Fibroblast of skin of left quadriceps (primary cell): Measurements from ENCODE around the gene BHLHE40.

Source experiments
- DNase-seq, 2 experiments: peaks; one replicate each; pipeline ENCODE4 v3.0.0-alpha.2; 2013; ENCODE audit warnings: low read depth in 2 of 2

BHLHE40 gene

DNA sequence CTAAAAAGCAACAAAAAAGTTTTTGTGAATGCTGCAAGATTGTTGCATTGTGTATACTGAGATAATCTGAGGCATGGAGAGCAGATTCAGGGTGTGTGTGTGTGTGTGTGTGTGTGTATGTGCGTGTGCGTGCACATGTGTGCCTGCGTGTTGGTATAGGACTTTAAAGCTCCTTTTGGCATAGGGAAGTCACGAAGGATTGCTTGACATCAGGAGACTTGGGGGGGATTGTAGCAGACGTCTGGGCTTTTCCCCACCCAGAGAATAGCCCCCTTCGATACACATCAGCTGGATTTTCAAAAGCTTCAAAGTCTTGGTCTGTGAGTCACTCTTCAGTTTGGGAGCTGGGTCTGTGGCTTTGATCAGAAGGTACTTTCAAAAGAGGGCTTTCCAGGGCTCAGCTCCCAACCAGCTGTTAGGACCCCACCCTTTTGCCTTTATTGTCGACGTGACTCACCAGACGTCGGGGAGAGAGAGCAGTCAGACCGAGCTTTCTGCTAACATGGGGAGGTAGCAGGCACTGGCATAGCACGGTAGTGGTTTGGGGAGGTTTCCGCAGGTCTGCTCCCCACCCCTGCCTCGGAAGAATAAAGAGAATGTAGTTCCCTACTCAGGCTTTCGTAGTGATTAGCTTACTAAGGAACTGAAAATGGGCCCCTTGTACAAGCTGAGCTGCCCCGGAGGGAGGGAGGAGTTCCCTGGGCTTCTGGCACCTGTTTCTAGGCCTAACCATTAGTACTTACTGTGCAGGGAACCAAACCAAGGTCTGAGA is 4.7 kb downstream of the BHLHE40 start:
- DNase-seq, result peak; percentile 75

- no peak for DNase-seq
These were observed 5.3 kb downstream of the BHLHE40 start for GRCh38 chr3:4984511-4984864.

GRCh38 chr3:4985330-4986174 is 6.3 kb downstream of the BHLHE40 start:
- no peak for DNase-seq

DNA sequence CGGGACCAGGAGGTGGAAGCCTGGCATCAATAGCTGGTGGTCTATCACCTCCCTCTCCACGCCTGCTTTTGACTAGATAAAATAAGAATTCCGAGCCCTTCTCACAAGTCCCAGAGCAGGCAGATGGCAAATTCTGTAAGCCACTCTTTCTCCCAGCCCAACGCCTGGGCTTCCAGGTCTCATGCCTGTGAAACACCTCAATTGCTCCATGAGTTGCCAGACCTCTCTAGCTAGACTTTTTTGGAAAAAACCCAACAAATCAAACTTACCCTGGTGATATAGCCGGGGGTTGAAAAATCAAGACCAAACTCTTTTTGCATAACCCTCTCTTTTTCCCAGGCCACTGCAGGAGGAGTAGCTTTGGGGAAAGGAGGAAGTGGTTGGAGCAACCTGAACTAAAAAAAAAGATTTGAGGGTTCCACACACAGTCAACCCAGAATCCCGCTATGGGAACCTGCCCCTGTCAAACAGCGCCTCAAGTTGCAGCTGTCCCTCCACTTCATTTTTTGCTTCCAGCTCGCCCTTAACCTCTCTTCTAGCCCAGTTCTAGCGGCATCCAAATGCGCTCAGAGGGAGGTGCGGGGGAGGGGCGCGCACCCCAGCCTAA is 7.0 kb downstream of the BHLHE40 start:
- no peak for DNase-seq

GRCh38 chr3:4986782-4987537 is 7.7 kb downstream of the BHLHE40 start:
- DNase-seq, result peak; percentile 77 to 81

- no peak for DNase-seq
These were observed 8.5 kb downstream of the BHLHE40 start for GRCh38 chr3:4987538-4988296.

DNA sequence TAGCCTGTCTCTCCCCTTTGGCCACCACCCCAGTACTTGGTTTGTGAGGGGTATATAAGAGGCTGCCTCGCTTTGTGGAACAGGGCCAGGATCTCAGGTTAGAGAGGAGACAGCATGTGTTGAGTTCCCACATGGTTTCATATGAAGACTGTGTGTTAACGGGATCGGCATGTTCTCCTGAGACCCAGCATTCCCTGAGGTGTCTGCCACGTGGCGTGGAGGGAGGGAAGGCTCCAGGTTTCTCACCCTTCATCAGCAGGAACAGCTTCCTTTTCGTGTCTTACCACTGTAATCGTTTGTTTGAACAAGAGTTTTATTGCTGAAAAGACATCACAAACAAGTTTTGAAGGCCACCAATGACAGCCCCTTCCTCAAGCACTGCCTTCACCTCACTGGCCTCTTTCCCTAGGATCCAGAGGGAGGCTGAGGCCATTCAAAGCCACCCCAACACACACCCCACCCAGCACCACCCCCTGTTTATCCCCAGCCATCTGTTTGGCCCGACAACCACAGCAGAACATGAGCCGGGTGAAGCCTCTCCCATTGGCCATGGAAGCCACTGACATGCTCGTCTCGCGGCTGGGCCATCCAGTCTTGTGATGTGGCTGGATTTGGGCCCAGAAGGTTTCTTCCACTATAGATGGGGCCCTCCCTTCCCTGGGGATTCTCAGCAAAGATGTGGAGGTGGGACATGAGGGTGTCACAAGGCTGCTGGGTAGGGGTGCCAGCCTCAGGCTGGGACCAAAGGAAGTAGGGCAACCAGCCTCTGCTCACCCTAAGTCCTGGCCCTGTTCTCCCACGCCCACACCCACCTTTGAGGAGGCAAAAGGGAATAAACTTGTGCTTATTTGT is 10.0 kb downstream of the BHLHE40 start:
- DNase-seq, result no peak

DNA sequence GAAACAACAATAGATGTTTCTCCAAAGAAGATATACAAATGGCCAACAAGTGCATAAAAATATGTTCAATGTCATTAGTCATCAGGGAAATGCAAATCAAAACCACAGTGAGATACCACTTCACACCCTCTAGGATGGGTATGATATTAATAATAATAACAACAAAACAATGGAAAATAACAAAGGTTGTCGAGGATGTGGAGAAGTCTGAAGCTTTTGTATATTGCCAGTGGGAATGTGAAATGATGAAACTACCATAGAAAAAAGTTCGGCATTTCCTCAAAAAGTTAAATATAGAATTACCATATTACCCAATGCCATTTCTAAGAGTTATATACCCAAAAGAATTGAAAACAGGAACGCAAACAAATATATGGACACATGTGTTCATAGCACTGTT is 10.8 kb downstream of the BHLHE40 start:
- DNase-seq, result no peak

DNA sequence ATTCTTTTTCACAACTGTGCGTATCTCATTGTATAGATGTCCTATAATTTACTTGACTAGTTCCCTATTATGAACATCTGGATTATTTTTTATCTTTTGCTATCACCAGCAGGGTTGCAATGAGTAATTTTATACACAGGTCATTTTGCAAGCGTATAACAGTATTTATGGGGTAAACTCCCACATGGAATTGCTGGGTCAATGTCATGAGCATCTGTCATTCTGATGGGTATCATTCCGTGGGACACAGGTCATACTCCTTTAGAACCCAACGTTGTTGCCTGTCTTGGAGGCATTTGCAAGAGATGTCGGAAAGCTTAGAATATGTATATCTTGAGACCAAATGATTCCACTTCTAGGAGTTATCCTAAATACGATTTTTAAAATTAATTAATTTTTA is 12.9 kb downstream of the BHLHE40 start:
- no peak for DNase-seq

DNA sequence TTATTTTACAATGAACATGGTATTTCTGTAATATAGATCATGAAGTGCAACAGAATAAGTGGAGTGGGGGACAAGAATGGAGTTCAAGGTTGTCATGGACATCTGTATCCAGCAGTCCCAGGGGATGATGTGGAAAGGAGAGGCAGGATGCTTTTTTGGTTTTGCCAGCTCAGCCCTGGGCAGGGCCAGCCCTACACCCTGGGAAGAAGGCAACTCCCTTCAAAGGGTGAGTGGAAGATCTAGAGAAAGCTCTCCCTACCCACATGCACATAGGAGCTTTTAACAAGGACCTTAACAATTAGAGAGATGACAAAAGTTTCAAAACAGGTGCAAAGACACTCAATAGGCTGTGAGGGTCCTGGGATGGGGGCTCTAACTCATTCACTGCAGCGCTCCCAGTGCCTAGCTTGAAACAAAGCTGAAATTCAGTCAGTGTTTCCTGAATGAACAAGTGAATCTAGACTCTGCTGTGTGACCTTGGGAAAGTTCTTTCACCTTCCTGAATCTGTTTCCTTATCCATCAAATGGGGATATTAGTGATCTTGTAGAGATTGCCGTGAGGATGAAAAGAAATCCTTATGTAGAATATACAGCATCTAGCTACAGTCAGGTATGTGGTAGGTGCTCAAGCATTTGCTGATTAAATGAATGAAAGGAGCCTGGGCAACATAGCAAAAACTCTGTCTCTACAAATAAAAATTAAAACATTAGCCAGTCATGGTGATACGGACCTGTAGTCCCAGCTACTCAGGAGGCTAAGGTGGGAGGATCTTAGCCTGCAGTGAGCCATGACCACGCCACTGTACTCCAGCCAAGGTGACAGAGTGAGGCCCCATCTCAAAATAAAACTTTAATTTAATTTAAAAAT is 14.3 kb downstream of the BHLHE40 start:
- DNase-seq, result no peak

DNA sequence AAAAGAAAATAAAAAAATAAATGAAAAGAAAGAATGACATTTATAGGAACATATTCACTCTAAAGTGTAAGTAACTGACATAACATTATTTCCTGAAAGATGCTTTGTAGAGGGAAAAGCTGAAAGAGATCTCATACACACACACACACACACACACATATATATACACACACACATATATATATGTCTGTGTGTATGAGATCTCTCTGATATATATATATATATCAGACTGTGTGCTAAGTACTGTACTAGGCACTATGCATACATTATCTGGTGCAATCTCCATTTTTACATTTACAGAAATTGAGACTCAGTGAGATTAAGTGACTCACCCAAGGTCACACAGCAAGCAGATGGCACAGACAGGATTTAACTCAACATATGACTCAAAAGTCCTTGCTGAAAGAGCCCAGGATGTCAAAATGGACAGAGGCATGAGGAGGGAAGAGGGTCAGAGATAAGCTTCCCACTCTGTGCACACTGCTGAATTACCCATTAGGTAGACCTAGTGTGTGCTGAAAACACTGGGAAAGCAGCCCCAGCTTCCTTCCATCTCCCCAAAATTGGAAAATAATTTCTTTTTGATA is 15.0 kb downstream of the BHLHE40 start:
- DNase-seq, result no peak

- DNase-seq, result no peak
These were observed 15.7 kb downstream of the BHLHE40 start for GRCh38 chr3:4994823-4995499.

DNA sequence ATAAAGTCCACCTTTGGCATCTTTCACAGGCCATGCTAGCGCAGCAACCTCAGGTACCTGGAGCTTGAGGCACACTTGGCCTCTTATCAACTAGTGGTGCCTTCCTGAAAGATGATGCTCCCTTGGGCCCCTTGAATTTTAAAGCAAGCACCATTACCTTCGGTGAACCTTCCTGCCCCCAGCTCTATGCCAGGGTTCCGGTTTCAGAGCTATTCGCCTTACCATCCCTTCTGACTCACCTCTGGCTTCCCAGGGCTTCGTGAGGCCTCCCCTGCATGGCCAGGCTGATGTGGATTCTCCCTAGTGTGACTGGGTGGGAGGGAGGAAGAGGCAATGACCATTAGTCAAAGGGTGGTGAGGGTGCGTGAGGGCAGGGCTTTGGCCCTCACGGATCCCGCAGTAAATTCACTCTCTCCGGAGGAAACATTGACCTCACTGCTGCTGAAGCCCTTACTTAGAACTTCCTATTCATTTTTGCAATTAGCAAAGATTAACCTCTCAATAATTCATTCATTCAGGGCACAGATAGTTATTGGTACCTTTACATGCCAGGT is 16.3 kb downstream of the BHLHE40 start:
- no peak for DNase-seq

GRCh38 chr3:4996223-4996765 is 17.1 kb downstream of the BHLHE40 start:
- DNase-seq, result no peak

DNA sequence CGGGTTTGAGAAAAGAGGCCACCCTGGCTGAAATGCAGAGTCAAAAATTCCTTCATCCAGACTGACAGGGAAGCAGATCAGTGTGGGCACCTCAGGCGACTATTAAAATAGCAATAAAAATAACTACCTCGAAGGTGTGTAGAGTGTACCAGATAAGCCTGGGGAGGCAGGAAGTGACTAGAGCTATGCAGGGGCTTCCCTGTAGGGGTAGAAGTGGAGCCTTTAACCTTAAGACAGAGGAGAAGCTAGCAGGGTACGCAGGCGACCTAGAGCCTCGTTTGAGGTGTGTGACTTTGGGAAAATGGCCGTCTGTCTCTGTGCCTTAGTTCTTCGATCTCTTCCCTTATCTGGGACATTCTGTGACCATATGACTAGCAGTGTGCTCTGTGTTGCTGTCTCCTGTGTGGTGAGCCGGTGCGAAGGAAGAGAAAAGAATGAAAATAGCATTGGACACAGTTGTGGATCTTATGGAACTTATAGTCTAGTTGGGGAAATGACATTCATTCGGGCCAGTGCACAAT is 17.6 kb downstream of the BHLHE40 start:
- DNase-seq, result no peak

DNA sequence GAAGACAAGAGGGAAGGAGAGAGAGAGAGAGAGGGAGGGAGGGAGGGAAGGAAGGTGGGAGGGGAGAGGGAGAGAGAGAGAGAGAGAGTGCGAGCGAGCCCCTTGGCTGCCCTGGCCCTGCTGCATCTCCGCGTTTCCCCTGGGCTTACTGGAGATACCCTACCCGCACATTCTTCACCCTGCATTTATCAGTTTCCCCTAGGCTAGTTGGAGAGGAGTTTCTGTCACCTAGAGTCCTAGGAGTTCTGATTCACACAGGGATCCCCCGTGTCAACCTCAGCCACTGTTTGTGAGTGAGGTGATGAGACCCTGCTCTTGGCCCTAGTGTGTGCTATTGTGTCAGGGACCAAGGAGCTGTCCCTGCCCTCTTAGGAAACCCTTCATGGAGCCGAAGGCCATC is 18.7 kb downstream of the BHLHE40 start:
- no peak for DNase-seq

GRCh38 chr3:4999531-5000184 is 20.4 kb downstream of the BHLHE40 start:
- no peak for DNase-seq
